A549 (cell line): ENCODE data around the gene QRICH2. TPM values are rescaled to one million over a fixed set of nuclear protein-coding genes. Genes with fewer than 3 reads are reported as not detected.

Experiments used
- ATAC-seq, 2 experiments: fragments of 200-7000 bp in 1 of 2; fragments of >200 bp in 1 of 2; cut with Nextera tagmentation in 1 of 2; cut with Tn5 transposase in 1 of 2; 3 replicates each; pipeline versions ENCODE4 v1.8.0 to v1.9.1; 2018 to 2020; ENCODE audit warnings: mild to moderate bottlenecking in 1 of 2, moderate library complexity in 1 of 2
- CTCF ChIA-PET: fragments of 300-600 bp; sonication (Branson Sonifier 250); formaldehyde crosslinking; extraction: SDS; loops from one replicate; lab custom pipeline; 2021; ENCODE audit warnings: antibody characterized with exemption, inconsistent platforms; lab: Yijun Ruan, JAX
- POLR2A ChIA-PET: fragments of 350-600 bp; formaldehyde crosslinking; extraction: SDS; loops from one replicate; lab custom pipeline; 2021; ENCODE audit warnings: antibody characterized with exemption, inconsistent platforms; lab: Yijun Ruan, JAX
- DNase-seq, 2 experiments: peaks; one replicate each; pipeline versions ENCODE4 v3.0.0 to v3.0.0-alpha.2; 2011 to 2016; ENCODE audit warnings: low read depth in 1 of 2, low spot score in 1 of 2
- FAIRE-seq: peaks from 2 replicates; lab custom pipeline; 2011; peaks lifted over from hg19 to GRCh38; lab: Jason Lieb, UNC
- H3K27ac ChIP-seq, 2 experiments: fragments of >200 bp; sonication (Bioruptor Twin); formaldehyde crosslinking; 3 replicates each; pipeline ENCODE4 v1.5.1; 2016 to 2017
- H3K4me1 ChIP-seq: fragments of >200 bp; sonication (Bioruptor Twin); formaldehyde crosslinking; 3 replicates; pipeline ENCODE4 v1.6.1; 2016
- H3K4me2 ChIP-seq: fragments of >200 bp; sonication (Bioruptor Twin); formaldehyde crosslinking; 3 replicates; pipeline ENCODE4 v1.6.1; 2016
- H3K4me3 ChIP-seq: fragments of >200 bp; sonication (Bioruptor Twin); formaldehyde crosslinking; 3 replicates; pipeline ENCODE4 v1.5.1; 2016
- H3K9me3 ChIP-seq: fragments of >200 bp; sonication (Bioruptor Twin); formaldehyde crosslinking; 3 replicates; pipeline ENCODE4 v1.6.1; 2016
- ATOH8 ChIP-seq: fragments of 250-450 bp; sonication (Bioruptor Pico); IDR thresholded peaks from 2 replicates; pipeline ENCODE4 v1.5.0; 2020; ENCODE audit warnings: low read depth, mild to moderate bottlenecking, moderate library complexity
- BHLHE40 ChIP-seq: IDR thresholded peaks from 2 replicates; pipeline ENCODE4 v1.6.1; 2012; ENCODE audit warnings: low read depth, low read length, inconsistent platforms
- CBX2 ChIP-seq: fragments of 200-600 bp; sonication (generic); IDR thresholded peaks from 2 replicates; pipeline ENCODE4 v1.6.1; 2016; ENCODE audit warnings: low read depth, mild to moderate bottlenecking, borderline replicate concordance
- CEBPB ChIP-seq, 2 experiments: fragments of >200 bp in 1 of 2; sonication (Bioruptor Twin) in 1 of 2; formaldehyde crosslinking in 1 of 2; IDR thresholded peaks; 2 replicates each; pipeline ENCODE4 v1.6.1; 2012 to 2016
- CHD4 ChIP-seq: fragments of 200-600 bp; sonication (generic); IDR thresholded peaks from 2 replicates; pipeline ENCODE4 v1.6.1; 2016; ENCODE audit warnings: antibody characterized with exemption, mild to moderate bottlenecking, borderline replicate concordance
- ELK1 ChIP-seq: fragments of 150-350 bp; IDR thresholded peaks from 2 replicates; pipeline ENCODE4 v1.6.1; 2014; ENCODE audit warnings: low read depth, mild to moderate bottlenecking, low read length
- HES2 ChIP-seq: fragments of >200 bp; sonication (Bioruptor Twin); formaldehyde crosslinking; IDR thresholded peaks from 2 replicates; pipeline ENCODE4 v1.6.1; 2016
- HMGXB4 ChIP-seq: fragments of 250-450 bp; sonication (Bioruptor Pico); IDR thresholded peaks from 2 replicates; pipeline ENCODE4 v1.5.0; 2021; ENCODE audit warnings: mild to moderate bottlenecking, moderate library complexity, borderline replicate concordance
- HOXA7 ChIP-seq: fragments of 250-450 bp; sonication (Bioruptor Pico); IDR thresholded peaks from 2 replicates; pipeline ENCODE4 v1.5.0; 2020; ENCODE audit warnings: mild to moderate bottlenecking, moderate library complexity
- HOXB13 ChIP-seq: fragments of 250-450 bp; sonication (Bioruptor Pico); IDR thresholded peaks from 2 replicates; pipeline ENCODE4 v1.5.0; 2020; ENCODE audit warnings: low read depth, mild to moderate bottlenecking, moderate library complexity
- JUNB ChIP-seq: fragments of >200 bp; sonication (Bioruptor Twin); formaldehyde crosslinking; IDR thresholded peaks from 2 replicates; pipeline ENCODE4 v1.6.1; 2016
- KDM5A ChIP-seq: fragments of 200-600 bp; sonication (generic); IDR thresholded peaks from 2 replicates; pipeline ENCODE4 v1.6.1; 2016; ENCODE audit warnings: antibody characterized with exemption, mild to moderate bottlenecking
- MAFK ChIP-seq: fragments of 450-650 bp; IDR thresholded peaks from 2 replicates; pipeline ENCODE4 v1.6.1; 2014; ENCODE audit not compliant: partially characterized antibody
- MAX ChIP-seq: IDR thresholded peaks from 2 replicates; pipeline ENCODE4 v1.6.1; 2012
- MAZ ChIP-seq: fragments of 150-350 bp; IDR thresholded peaks from 2 replicates; pipeline ENCODE4 v1.6.1; 2014; ENCODE audit warnings: antibody characterized with exemption, low read depth, low read length, borderline replicate concordance
- MYC ChIP-seq: IDR thresholded peaks from 2 replicates; pipeline ENCODE4 v1.6.1; 2012; ENCODE audit warnings: mild to moderate bottlenecking, inconsistent platforms, low read length, improper control_type of control experiment, borderline replicate concordance
- NR3C1 ChIP-seq: fragments of >200 bp; sonication (Bioruptor Twin); formaldehyde crosslinking; IDR thresholded peaks from 3 replicates; pipeline ENCODE4 v1.6.1; 2017
- PBX3 ChIP-seq: IDR thresholded peaks from 2 replicates; pipeline ENCODE4 v1.6.1; 2012
- PHF8 ChIP-seq: fragments of 200-600 bp; sonication (generic); IDR thresholded peaks from 2 replicates; pipeline ENCODE4 v1.6.1; 2016; ENCODE audit warnings: low read depth, mild to moderate bottlenecking, antibody characterized with exemption, moderate library complexity, borderline replicate concordance
- POLR2A ChIP-seq: IDR thresholded peaks from 2 replicates; pipeline ENCODE4 v1.6.1; 2012; ENCODE audit warnings: mild to moderate bottlenecking, low read length
- POLR2AphosphoS2 ChIP-seq: conservative IDR thresholded peaks from 2 replicates; pipeline ENCODE4 v1.6.1; 2012; ENCODE audit warnings: low read length, improper control_type of control experiment, inconsistent platforms
- RARB ChIP-seq: fragments of 250-450 bp; sonication (Bioruptor Pico); IDR thresholded peaks from 2 replicates; pipeline ENCODE4 v1.8.0; 2021; ENCODE audit warnings: mild to moderate bottlenecking, moderate library complexity
- REST ChIP-seq: fragments of 200-600 bp; sonication (generic); IDR thresholded peaks from 2 replicates; pipeline ENCODE4 v1.6.1; 2016; ENCODE audit warnings: antibody characterized with exemption, mild to moderate bottlenecking, moderate library complexity
- RNF2 ChIP-seq: fragments of 200-600 bp; sonication (generic); IDR thresholded peaks from 2 replicates; pipeline ENCODE4 v1.6.1; 2016; ENCODE audit warnings: low read depth, mild to moderate bottlenecking, antibody characterized with exemption, moderate library complexity, borderline replicate concordance
- SMC3 ChIP-seq: fragments of >200 bp; sonication (Bioruptor Twin); formaldehyde crosslinking; IDR thresholded peaks from 3 replicates; pipeline ENCODE4 v1.6.1; 2018; ENCODE audit warnings: inconsistent platforms
- ZSCAN20 ChIP-seq: fragments of 250-450 bp; sonication (Bioruptor Pico); IDR thresholded peaks from 2 replicates; pipeline ENCODE4 v1.8.0; 2022; ENCODE audit warnings: mild to moderate bottlenecking, moderate library complexity
- WGBS: methylation state at CpG from one replicate; pipeline ENCODE4 v1.1.6; 2017; ENCODE audit errors: missing lambda C conversion rate; 5-methylcytosine and 5-hydroxymethylcytosine counted together
- polyA plus RNA-seq, 4 experiments: library from polyadenylated mRNA; depleted of rRNA in 3 of 4; stranded (reverse); fragments of >200 nt; fragmentation: RNase III in 1 of 4; extraction: RNeasy Plus Mini Kit Qiagen cat#74134 plus additional on column Dnase treatment in 1 of 4; gene quantifications; 2 replicates in 3 of 4; 3 replicates in 1 of 4; pipeline ENCODE4 v1.2.3, GENCODE V29; 2011 to 2017

The QRICH2 gene
- polyA plus RNA-seq, 2 of the 4 experiments (the other 2 are of a cell fraction): 0.57 to 0.88 TPM

- peak in 1 of 2 experiments; percentile 14; a peak in 2 of 6 replicates for ATAC-seq
- H3K9me3 ChIP-seq: no peaks in the 10 kb centered on the region
- TF ChIP-seq HMGXB4 (CRISPR knock-in tag) (no peak), ZSCAN20 (CRISPR knock-in tag) (no peak), POLR2A (peak; percentile 49), CBX2 (no peak), NR3C1 (no peak), PHF8 (peak; percentile 35; the same call in 1 of the 2 replicates), HES2 (no peak), HOXA7 (no peak), PBX3 (no peak)
- peak overlapping the region; percentile 83 for H3K4me3 ChIP-seq
- no peak for DNase-seq
- peak overlapping the region; percentile 82 for H3K4me2 ChIP-seq
- ChIA-PET POLR2A (interaction anchor here (0.6 to 2.4 kb wide), 11 partner anchors 8 to 317 kb away, joined by 3 to 24 read pairs (median 6); partner anchors contain the start of genes SPHK1 and UBALD2), CTCF (interaction anchor here (0.6 to 29.4 kb wide), 11 partner anchors 10 to 152 kb away, joined by 3 to 899 read pairs (median 10); partner anchors contain the start of genes SPHK1 and UBE2O)
- peak overlapping the region; percentile 93 to 97 for H3K27ac ChIP-seq
- H3K4me1 ChIP-seq: peaks cover 18% of the 10 kb centered on the region; the same call in 2 of the 3 replicates
- 3% methylated on average over 18 of the region's 18 CpGs for WGBS
- FAIRE-seq: no peak
These were observed 46.2 kb upstream of the QRICH2 start for GRCh38 chr17:76354317-76354729.

GRCh38 chr17:76353599-76354316, 45.7 kb upstream of the QRICH2 start, which contains the start of gene PRPSAP1:
PRPSAP1 (minus strand) TSS chr17:76353916; CDS start chr17:76353703, 213 bp downstream.
- ChIA-PET POLR2A (interaction anchor here (0.6 to 2.4 kb wide), 11 partner anchors 9 to 318 kb away, joined by 3 to 24 read pairs (median 6); partner anchors contain the start of genes SPHK1 and UBALD2), CTCF (interaction anchor here (0.5 to 29.4 kb wide), 17 partner anchors 9 to 153 kb away, joined by 3 to 899 read pairs (median 5); partner anchors contain the start of genes QRICH2, SPHK1 and UBE2O)
- peak within 1 kb of the TSS; percentile 82 for H3K4me2 ChIP-seq
- under 1% methylated on average over 53 of the region's 75 CpGs for WGBS
- peak within 1 kb of the TSS; percentile 93 to 97 for H3K27ac ChIP-seq
- ATAC-seq (peak; percentile 97 to 98), FAIRE-seq (no peak), DNase-seq (peak; percentile 95 to 98)
- no peaks in the 10 kb centered on the region for H3K9me3 ChIP-seq
- H3K4me1 ChIP-seq: peaks cover 18% of the 10 kb centered on the region; the same call in 2 of the 3 replicates
- H3K4me3 ChIP-seq: peak within 1 kb of the TSS; percentile 83
- TF ChIP-seq MAX: peak; percentile 88
- TF ChIP-seq REST: no peak
- TF ChIP-seq POLR2A: peak; percentile 98
- TF ChIP-seq ELK1: no peak
- no peak for TF ChIP-seq KDM5A
- TF ChIP-seq RNF2: no peak
- no peak for TF ChIP-seq CHD4
- TF ChIP-seq MYC: 0 out of 2 replicates have a peak, but pooled peaks have one; percentile 43
- TF ChIP-seq MAZ: peak; percentile 33; the same call in 1 of the 2 replicates
- no peak for TF ChIP-seq NR3C1
- peak; percentile 80 for TF ChIP-seq PHF8
- peak; percentile 92 for TF ChIP-seq HOXB13 (CRISPR knock-in tag)
- TF ChIP-seq CEBPB (IDR thresholded peaks at IDR 0.05): no peak
- no peak for TF ChIP-seq POLR2AphosphoS2
- TF ChIP-seq MAFK: no peak
- no peak for TF ChIP-seq RARB (CRISPR knock-in tag)
- TF ChIP-seq SMC3: no peak
- no peak for TF ChIP-seq BHLHE40
- TF ChIP-seq JUNB: no peak
- TF ChIP-seq ATOH8 (CRISPR knock-in tag): no peak
